Effector memory CD4-positive, alpha-beta T cell (primary cell): ENCODE results near the gene RENBP.

Source experiments
- DNase-seq, 3 donors: peaks; one replicate each; pipeline ENCODE4 v3.0.0-alpha.2; 2020
- H3K27ac ChIP-seq: 2 replicates; pipeline ENCODE4 v1.7.0; 2013; ENCODE audit warnings: mild to moderate bottlenecking, low read length, moderate library complexity; ENCODE audit not compliant: insufficient read depth, poor library complexity, severe bottlenecking
- H3K27me3 ChIP-seq: replicated peaks from 2 replicates; pipeline ENCODE4 v1.7.0; 2013; ENCODE audit warnings: mild to moderate bottlenecking, low read length; ENCODE audit not compliant: insufficient read depth, control insufficient read depth, poor library complexity, severe bottlenecking
- H3K36me3 ChIP-seq: 2 replicates; pipeline ENCODE4 v1.7.0; 2013; ENCODE audit warnings: mild to moderate bottlenecking, low read length, moderate library complexity; ENCODE audit not compliant: control insufficient read depth, insufficient read depth
- H3K4me1 ChIP-seq: 2 replicates; pipeline ENCODE4 v1.7.0; 2013; ENCODE audit warnings: low read length, mild to moderate bottlenecking; ENCODE audit not compliant: control insufficient read depth, insufficient read depth, poor library complexity, severe bottlenecking
- H3K4me3 ChIP-seq: 2 replicates; pipeline ENCODE4 v1.7.0; 2013; ENCODE audit warnings: low read length, low read depth, mild to moderate bottlenecking; ENCODE audit not compliant: insufficient read depth, poor library complexity, severe bottlenecking
- H3K9me3 ChIP-seq: 2 replicates; pipeline ENCODE4 v1.7.0; 2013; ENCODE audit warnings: mild to moderate bottlenecking, low read length, moderate library complexity; ENCODE audit not compliant: control insufficient read depth

RENBP gene

DNA sequence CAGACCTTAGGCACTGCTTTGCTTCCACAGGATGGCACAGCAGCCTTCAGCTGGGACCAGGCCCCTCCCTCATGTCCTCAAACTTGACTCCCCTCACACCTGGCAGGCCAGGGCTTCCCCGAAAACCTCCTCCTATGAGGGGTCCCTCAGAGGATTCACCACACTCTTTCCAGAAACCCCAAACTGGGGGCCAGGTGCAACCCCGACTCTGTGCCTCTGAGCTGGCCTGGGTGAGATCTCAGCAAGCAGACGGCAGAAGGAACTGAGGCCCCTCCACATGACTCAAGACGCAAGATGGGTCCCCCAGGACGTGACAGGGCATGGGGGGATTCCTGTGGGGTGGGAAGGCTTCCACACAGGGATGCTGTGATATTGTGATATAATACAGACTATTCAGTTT lies 21.0 kb upstream of the RENBP start:
- Histone ChIP-seq H3K27me3 (no peaks in the 10 kb centered on the region), H3K27ac (no peak overlapping the region), H3K4me3 (no peak overlapping the region), H3K36me3 (peaks cover 35% of the 10 kb centered on the region), H3K9me3 (no peaks in the 10 kb centered on the region), H3K4me1 (peaks cover 16% of the 10 kb centered on the region)
- DNase-seq = no peak

DNA sequence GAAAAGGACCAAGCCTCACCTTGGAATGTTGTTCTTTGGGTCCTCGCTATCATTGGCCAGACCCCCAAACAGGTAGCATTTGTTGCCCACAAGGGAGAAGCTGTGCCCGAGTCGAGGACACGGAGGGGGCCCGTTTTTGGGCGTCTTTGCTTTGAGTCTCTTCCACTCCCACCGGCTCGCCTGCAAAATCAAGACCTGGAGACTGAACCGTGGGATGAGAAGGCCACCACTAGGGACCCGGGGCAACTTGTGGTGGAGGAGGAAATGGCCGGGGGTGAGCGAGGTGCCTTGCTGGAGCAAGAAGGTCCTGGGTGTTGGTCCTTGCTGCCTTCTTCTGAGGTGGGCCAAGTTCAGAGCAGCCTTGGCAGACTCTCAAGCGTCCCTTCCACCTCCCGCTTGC lies 19.7 kb upstream of the RENBP start:
- Histone ChIP-seq H3K4me1 (peaks cover 13% of the 10 kb centered on the region), H3K36me3 (peaks cover 48% of the 10 kb centered on the region)
- no peak for DNase-seq

GRCh38 chrX:153963546-153963945 lies 19.1 kb upstream of the RENBP start:
- Histone ChIP-seq H3K36me3 (peaks cover 54% of the 10 kb centered on the region), H3K4me1 (peaks cover 12% of the 10 kb centered on the region), H3K9me3 (no peaks in the 10 kb centered on the region), H3K4me3 (no peak overlapping the region), H3K27ac (no peak overlapping the region), H3K27me3 (no peaks in the 10 kb centered on the region)
- no peak for DNase-seq

More for the DNA sequence above, 19.7 kb upstream of the RENBP start:
- H3K27me3 ChIP-seq = no peaks in the 10 kb centered on the region
- no peak overlapping the region for H3K27ac ChIP-seq
- H3K9me3 ChIP-seq = no peaks in the 10 kb centered on the region
- H3K4me3 ChIP-seq = no peak overlapping the region

GRCh38 chrX:153961292-153961691 lies 16.8 kb upstream of the RENBP start:
- DNase-seq = no peak
- Histone ChIP-seq H3K9me3 (no peaks in the 10 kb centered on the region), H3K4me3 (no peak overlapping the region), H3K27me3 (no peaks in the 10 kb centered on the region), H3K4me1 (peaks cover 3% of the 10 kb centered on the region), H3K27ac (no peak overlapping the region), H3K36me3 (peaks cover 76% of the 10 kb centered on the region)

DNA sequence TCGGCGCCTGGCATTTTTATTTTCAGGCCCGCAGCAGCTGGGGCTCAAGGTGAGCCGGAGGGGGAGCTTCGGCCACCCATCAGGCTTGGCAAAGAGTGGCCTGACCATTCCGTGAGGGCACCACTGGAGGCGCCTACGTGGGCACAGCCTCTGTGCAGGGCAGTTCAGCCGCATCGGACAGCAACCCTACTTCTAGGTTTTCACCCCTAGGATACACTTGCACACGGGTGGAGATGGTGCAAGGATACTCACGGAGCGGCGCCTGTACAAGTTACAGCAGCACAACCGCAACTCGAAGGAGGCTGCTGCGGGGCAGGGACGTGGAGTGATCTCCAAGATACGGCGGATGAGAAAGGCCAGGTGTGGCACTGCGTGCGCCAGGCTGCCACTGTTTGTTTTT lies 16.3 kb upstream of the RENBP start:
- Histone ChIP-seq H3K9me3 (no peaks in the 10 kb centered on the region), H3K36me3 (peaks cover 81% of the 10 kb centered on the region), H3K27me3 (no peaks in the 10 kb centered on the region), H3K4me1 (no peaks in the 10 kb centered on the region), H3K27ac (no peak overlapping the region), H3K4me3 (no peak overlapping the region)
- DNase-seq = no peak

GRCh38 chrX:153960077-153960476 lies 15.6 kb upstream of the RENBP start:
- Histone ChIP-seq H3K4me3 (no peak overlapping the region), H3K9me3 (no peaks in the 10 kb centered on the region), H3K36me3 (peaks cover 88% of the 10 kb centered on the region), H3K4me1 (no peaks in the 10 kb centered on the region), H3K27me3 (no peaks in the 10 kb centered on the region), H3K27ac (no peak overlapping the region)
- no peak for DNase-seq

- no peaks in the 10 kb centered on the region for H3K9me3 ChIP-seq
- no peaks in the 10 kb centered on the region for H3K4me1 ChIP-seq
- peaks cover 92% of the 10 kb centered on the region for H3K36me3 ChIP-seq
- H3K27ac ChIP-seq = no peak overlapping the region
- DNase-seq = no peak
- no peak overlapping the region for H3K4me3 ChIP-seq
- no peaks in the 10 kb centered on the region for H3K27me3 ChIP-seq
Observed at GRCh38 chrX:153959649-153960048, 15.2 kb upstream of the RENBP start.

- Histone ChIP-seq H3K27me3 (no peaks in the 10 kb centered on the region), H3K36me3 (peaks cover 93% of the 10 kb centered on the region), H3K4me1 (no peaks in the 10 kb centered on the region), H3K9me3 (no peaks in the 10 kb centered on the region), H3K4me3 (no peak overlapping the region), H3K27ac (no peak overlapping the region)
- DNase-seq = no peak
Observed at GRCh38 chrX:153958605-153959004, 14.2 kb upstream of the RENBP start.

DNA sequence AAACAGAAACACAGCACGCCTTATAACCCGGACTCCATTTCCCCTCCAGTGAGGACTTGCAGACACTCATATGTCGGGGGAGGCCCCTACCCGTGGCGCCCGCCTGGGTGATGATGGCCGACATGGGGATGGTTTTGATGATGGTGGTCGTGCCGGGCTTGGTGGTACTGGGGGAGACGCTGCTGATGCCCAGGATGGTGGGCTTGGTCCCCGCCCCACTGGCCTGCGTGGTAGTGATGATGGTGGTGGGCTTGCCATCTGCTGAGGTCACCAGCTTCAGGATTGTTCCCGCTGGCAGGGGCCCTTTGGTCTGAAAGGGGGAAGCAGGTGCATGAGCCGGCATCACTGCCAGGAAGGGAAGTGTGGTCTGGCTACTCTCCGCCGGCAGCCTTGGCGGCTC lies 12.8 kb upstream of the RENBP start:
- Histone ChIP-seq H3K4me3 (no peak overlapping the region), H3K4me1 (peaks cover 4% of the 10 kb centered on the region), H3K27ac (no peak overlapping the region), H3K27me3 (no peaks in the 10 kb centered on the region), H3K36me3 (peaks cover 92% of the 10 kb centered on the region), H3K9me3 (no peaks in the 10 kb centered on the region)
- no peak for DNase-seq

DNA sequence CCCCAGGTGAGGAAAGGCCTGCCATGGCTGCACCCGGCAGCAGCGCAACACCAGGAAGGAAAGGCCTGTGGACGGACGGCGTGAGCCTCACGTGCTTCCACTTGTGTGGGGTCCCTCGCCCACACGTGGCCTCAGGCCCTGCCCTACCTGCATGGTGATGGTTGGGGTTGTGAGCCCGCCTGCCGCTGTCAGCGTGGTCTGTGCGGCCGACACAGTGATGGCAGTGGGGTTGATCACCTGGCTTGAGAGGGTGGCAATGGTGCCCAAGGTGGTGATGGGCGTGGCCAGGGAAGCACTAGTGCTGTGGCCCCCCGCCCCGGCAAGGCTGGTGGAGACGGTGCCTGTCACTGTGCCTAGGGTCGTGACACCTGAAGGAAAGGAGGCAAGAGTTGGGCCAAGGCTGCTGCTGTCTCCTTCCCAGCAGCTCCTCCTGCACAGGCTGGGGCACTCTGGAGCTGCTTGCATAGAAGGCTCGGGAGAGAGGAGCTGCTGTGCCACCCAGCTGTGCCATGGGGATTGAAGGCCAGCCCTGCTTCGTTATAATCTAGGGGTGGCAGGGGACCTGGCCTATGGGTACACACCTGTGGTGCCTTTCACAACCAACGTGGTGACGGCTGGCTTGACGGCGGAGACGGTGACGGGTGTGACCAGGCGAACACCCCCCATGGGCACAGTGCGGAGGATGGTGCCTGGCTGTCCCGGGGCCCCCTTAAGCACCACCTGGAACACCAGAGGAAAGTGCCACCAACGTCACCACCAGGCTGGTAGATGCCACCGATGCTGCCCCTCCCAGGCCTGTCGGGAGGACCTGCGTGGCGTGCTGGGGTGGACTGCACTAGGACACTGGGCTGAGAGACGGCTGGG lies 11.8 kb upstream of the RENBP start:
- Histone ChIP-seq H3K9me3 (no peaks in the 10 kb centered on the region), H3K4me3 (no peak overlapping the region), H3K27ac (no peak overlapping the region), H3K27me3 (no peaks in the 10 kb centered on the region), H3K4me1 (peaks cover 4% of the 10 kb centered on the region), H3K36me3 (peaks cover 89% of the 10 kb centered on the region)
- no peak for DNase-seq
